H9 (cell line): Measurements from ENCODE around the gene COMMD9. TPM values are rescaled to one million over a fixed set of nuclear protein-coding genes. Genes with fewer than 3 reads are reported as not detected.

ENCODE experiments used
- DNase-seq: peaks from one replicate; pipeline ENCODE4 v3.0.0-alpha.2; 2017
- H2AFZ ChIP-seq: one replicate; pipeline ENCODE4 v1.6.1; 2013; ENCODE audit warnings: mild to moderate bottlenecking, low read length, control low read depth, moderate library complexity
- H2AK5ac ChIP-seq: 2 replicates; pipeline ENCODE4 v1.6.1; 2013; ENCODE audit warnings: low read length, control low read depth, mixed read lengths; ENCODE audit not compliant: insufficient read length
- H2BK120ac ChIP-seq: one replicate; pipeline ENCODE4 v1.6.1; 2013; ENCODE audit warnings: low read depth, mild to moderate bottlenecking, low read length, control low read depth, inconsistent platforms; ENCODE audit not compliant: poor library complexity, severe bottlenecking
- H2BK12ac ChIP-seq: 2 replicates; pipeline ENCODE4 v1.6.1; 2013; ENCODE audit warnings: low read length, control low read depth, mixed read lengths, low read depth; ENCODE audit not compliant: insufficient read length
- H2BK15ac ChIP-seq: 2 replicates; pipeline ENCODE4 v1.6.1; 2013; ENCODE audit warnings: low read depth, low read length, control low read depth
- H2BK20ac ChIP-seq: one replicate; pipeline ENCODE4 v1.6.1; 2013; ENCODE audit warnings: low read depth, mild to moderate bottlenecking, low read length, control low read depth, inconsistent platforms; ENCODE audit not compliant: poor library complexity, severe bottlenecking
- H2BK5ac ChIP-seq: 2 replicates; pipeline ENCODE4 v1.6.1; 2013; ENCODE audit warnings: low read length, control low read depth, mixed read lengths; ENCODE audit not compliant: insufficient read length
- H3K14ac ChIP-seq: 2 replicates; pipeline ENCODE4 v1.6.1; 2013; ENCODE audit warnings: low read length, control low read depth; ENCODE audit not compliant: insufficient read depth
- H3K18ac ChIP-seq: 2 replicates; pipeline ENCODE4 v1.6.1; 2013; ENCODE audit warnings: low read depth, mild to moderate bottlenecking, mixed read lengths, low read length, control low read depth; ENCODE audit not compliant: insufficient read length
- H3K23ac ChIP-seq: 2 replicates; pipeline ENCODE4 v1.6.1; 2013; ENCODE audit warnings: low read length, control low read depth, mixed read lengths, low read depth; ENCODE audit not compliant: insufficient read length
- H3K23me2 ChIP-seq: 2 replicates; pipeline ENCODE4 v1.6.1; 2013; ENCODE audit warnings: low read depth, mild to moderate bottlenecking, mixed read lengths, low read length, control low read depth; ENCODE audit not compliant: insufficient read length, poor library complexity, severe bottlenecking
- H3K27ac ChIP-seq: 2 replicates; pipeline ENCODE4 v1.5.1; 2013; ENCODE audit warnings: low read length, control low read depth, mixed read lengths, low read depth; ENCODE audit not compliant: insufficient read length
- H3K27me3 ChIP-seq: 2 replicates; pipeline ENCODE4 v1.6.1; 2013; ENCODE audit warnings: low read length, control low read depth, inconsistent platforms; ENCODE audit not compliant: insufficient read depth
- H3K4ac ChIP-seq: 2 replicates; pipeline ENCODE4 v1.6.1; 2013; ENCODE audit warnings: low read depth, mild to moderate bottlenecking, control low read depth, inconsistent platforms, low read length, moderate library complexity
- H3K4me1 ChIP-seq: 2 replicates; pipeline ENCODE4 v1.6.1; 2013; ENCODE audit warnings: low read length, control low read depth, inconsistent platforms; ENCODE audit not compliant: insufficient read depth
- H3K4me2 ChIP-seq: 2 replicates; pipeline ENCODE4 v1.6.1; 2013; ENCODE audit warnings: low read length, control low read depth, mixed read lengths; ENCODE audit not compliant: insufficient read length, insufficient read depth
- H3K56ac ChIP-seq: 2 replicates; pipeline ENCODE4 v1.6.1; 2013; ENCODE audit warnings: low read depth, mild to moderate bottlenecking, mixed read lengths, low read length, control low read depth; ENCODE audit not compliant: insufficient read length
- H3K79me1 ChIP-seq: 2 replicates; pipeline ENCODE4 v1.6.1; 2013; ENCODE audit warnings: low read depth, mild to moderate bottlenecking, moderate library complexity, low read length, control low read depth, inconsistent platforms; ENCODE audit not compliant: insufficient read depth, poor library complexity, severe bottlenecking
- H3K79me2 ChIP-seq: 2 replicates; pipeline ENCODE4 v1.6.1; 2013; ENCODE audit warnings: low read length, control low read depth, inconsistent platforms; ENCODE audit not compliant: insufficient read depth
- H3K9ac ChIP-seq: 2 replicates; pipeline ENCODE4 v1.6.1; 2013; ENCODE audit warnings: low read length, control low read depth, mixed read lengths; ENCODE audit not compliant: insufficient read length; ENCODE audit errors: extremely low read depth
- H3K9me3 ChIP-seq: one replicate; pipeline ENCODE4 v1.6.1; 2013; ENCODE audit warnings: low read depth, low read length, inconsistent platforms; ENCODE audit not compliant: control insufficient read depth
- H3T11ph ChIP-seq: one replicate; pipeline ENCODE4 v1.6.1; 2013; ENCODE audit warnings: mild to moderate bottlenecking, low read length, control low read depth, inconsistent platforms
- H4K20me1 ChIP-seq: one replicate; pipeline ENCODE4 v1.6.1; 2013; ENCODE audit not compliant: control insufficient read depth, insufficient read length, insufficient read depth
- H4K5ac ChIP-seq: 2 replicates; pipeline ENCODE4 v1.6.1; 2013; ENCODE audit warnings: low read depth, mild to moderate bottlenecking, mixed read lengths, low read length, control low read depth; ENCODE audit not compliant: insufficient read length
- H4K8ac ChIP-seq: replicated peaks from 2 replicates; pipeline ENCODE4 v1.6.1; 2013; ENCODE audit warnings: low read length, control low read depth, mixed read lengths, low read depth; ENCODE audit not compliant: insufficient read length
- H4K91ac ChIP-seq: 2 replicates; pipeline ENCODE4 v1.6.1; 2013; ENCODE audit warnings: low read depth, mild to moderate bottlenecking, moderate library complexity, mixed read lengths, low read length, control low read depth; ENCODE audit not compliant: insufficient read length
- H3K27ac Mint-ChIP-seq, 3 experiments: 2 replicates in 2 of 3; 3 replicates in 1 of 3; pipeline ENCODE4 v1.8.0; 2020 to 2021; ENCODE audit warnings: mixed read lengths in 3 of 3, mild to moderate bottlenecking in 1 of 3, moderate library complexity in 1 of 3
- H3K27me3 Mint-ChIP-seq: 2 replicates; pipeline ENCODE4 v1.8.0; 2021; ENCODE audit warnings: low read depth, mild to moderate bottlenecking, moderate library complexity, mixed read lengths
- H3K36me3 Mint-ChIP-seq, 3 experiments: 2 replicates in 2 of 3; 3 replicates in 1 of 3; pipeline ENCODE4 v1.8.0; 2020 to 2021; ENCODE audit warnings: low read depth in 3 of 3, mixed read lengths in 3 of 3; ENCODE audit not compliant: insufficient read depth in 1 of 3
- H3K4me1 Mint-ChIP-seq, 2 experiments: 2 replicates each; pipeline ENCODE4 v1.8.0; 2020; ENCODE audit warnings: mixed read lengths in 2 of 2
- H3K4me3 Mint-ChIP-seq, 2 experiments: 2 replicates in 1 of 2; 3 replicates in 1 of 2; pipeline ENCODE4 v1.8.0; 2020 to 2021; ENCODE audit warnings: mild to moderate bottlenecking in 2 of 2, mixed read lengths in 2 of 2, moderate library complexity in 1 of 2
- H3K9me3 Mint-ChIP-seq, 2 experiments: 2 replicates in 1 of 2; 3 replicates in 1 of 2; pipeline ENCODE4 v1.8.0; 2020; ENCODE audit warnings: mild to moderate bottlenecking in 2 of 2, mixed read lengths in 2 of 2, moderate library complexity in 1 of 2
- CTCF ChIP-seq: fragments of 200-600 bp; sonication (generic); conservative IDR thresholded peaks from 3 replicates; pipeline ENCODE4 v1.8.0; 2021; ENCODE audit warnings: antibody characterized with exemption, mild to moderate bottlenecking
- WGBS: extraction: QIAGEN DNeasy Blood & Tissue Kit; methylation state at CpG from one replicate; pipeline ENCODE4 v1.1.7; 2013; ENCODE audit warnings: missing lambda C conversion rate, low lambda C conversion rate, mixed read lengths; ENCODE audit not compliant: insufficient read length; ENCODE audit errors: extremely low coverage; 5-methylcytosine and 5-hydroxymethylcytosine counted together
- total RNA-seq: library from RNA; stranded (reverse); gene quantifications from 2 replicates; pipeline ENCODE4 v1.2.1, GENCODE V29; 2021

The COMMD9 gene
- total RNA-seq, 1 experiment from 2014 or later, result 47.0 TPM

DNA sequence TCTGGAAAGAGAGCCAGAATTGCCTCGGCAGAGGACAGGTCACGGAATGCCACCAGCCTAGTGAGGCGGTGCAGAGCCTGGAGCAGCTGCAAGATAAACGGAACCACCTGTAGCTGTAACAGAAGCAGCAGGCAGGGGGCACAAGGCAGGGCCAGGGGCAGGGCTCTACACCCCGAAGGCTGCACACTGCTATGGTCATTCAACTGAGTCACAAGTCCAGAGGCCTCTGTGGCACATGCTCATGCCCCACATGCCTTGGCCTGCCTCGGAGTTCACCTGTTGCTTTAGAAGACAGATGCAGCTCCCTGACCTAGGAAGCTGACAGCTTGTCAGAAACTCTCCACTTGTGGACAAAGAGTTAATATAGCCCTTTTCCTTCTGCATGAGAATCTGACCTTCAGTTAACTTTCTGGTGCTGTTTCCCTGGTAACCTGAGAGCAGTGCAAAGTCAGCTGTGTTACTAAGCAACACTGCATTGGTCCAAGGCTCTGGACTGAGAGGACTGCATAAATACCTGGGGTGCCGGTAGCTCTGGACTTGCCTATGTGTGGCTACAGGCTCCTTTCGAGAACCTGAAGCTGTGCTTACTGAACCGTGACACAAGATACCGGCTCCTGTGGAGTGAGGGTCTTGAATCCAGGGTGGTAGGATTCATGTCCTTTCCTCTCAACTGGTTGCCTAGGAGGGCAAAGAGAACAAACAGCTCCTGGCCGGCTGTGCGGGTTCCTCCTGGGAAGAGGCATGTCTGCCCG, 10.5 kb downstream of the COMMD9 start:
- Histone ChIP-seq H3K56ac (no peak overlapping the region), H3T11ph (no peak overlapping the region), H3K23ac (no peak overlapping the region), H4K20me1 (no peaks in the 10 kb centered on the region), H2BK120ac (no peak overlapping the region), H3K4ac (no peak overlapping the region), H2BK20ac (no peak overlapping the region), H2AFZ (no peak overlapping the region), H2BK5ac (no peak overlapping the region), H3K9me3 (no peaks in the 10 kb centered on the region), H2AK5ac (no peak overlapping the region), H2BK12ac (no peak overlapping the region), H3K18ac (no peak overlapping the region), H3K23me2 (no peaks in the 10 kb centered on the region), H3K79me2 (no peaks in the 10 kb centered on the region), H3K9ac (no peak overlapping the region), H3K4me1 (no peaks in the 10 kb centered on the region), H3K14ac (no peak overlapping the region), H4K8ac (no peak overlapping the region), H3K79me1 (no peaks in the 10 kb centered on the region), H3K4me2 (no peak overlapping the region), H2BK15ac (no peak overlapping the region), H4K5ac (no peak overlapping the region), H4K91ac (no peak overlapping the region), H3K27ac (no peak overlapping the region), H3K27me3 (no peaks in the 10 kb centered on the region)
- Mint-ChIP-seq H3K27ac (no peak overlapping the region; a peak in 1 of 7 replicates), H3K4me1 (no peaks in the 10 kb centered on the region), H3K4me3 (no peak overlapping the region), H3K9me3 (no peaks in the 10 kb centered on the region; a peak in 2 of 5 replicates), H3K36me3 (peaks cover 0 to 2% (median 1%) of the 10 kb centered on the region in 3 experiments; a peak in 4 of 7 replicates), H3K27me3 (no peaks in the 10 kb centered on the region)
- DNase-seq, result no peak
- no CpG with 5 or more reads among the region's 13 CpGs for WGBS
- TF ChIP-seq CTCF, result peak; percentile 39; the same call in 2 of the 3 replicates
